ENCODE measurements around the gene SLIT3. TPM values are rescaled to one million over a fixed set of nuclear protein-coding genes. Genes with fewer than 3 reads are reported as not detected.
A peak's percentile ranks its signal among the peaks of the same experiment; 100 is the strongest.

The SLIT3 gene
- total RNA-seq, 1 donor from 2014 or later, result 31.8 TPM

DNA sequence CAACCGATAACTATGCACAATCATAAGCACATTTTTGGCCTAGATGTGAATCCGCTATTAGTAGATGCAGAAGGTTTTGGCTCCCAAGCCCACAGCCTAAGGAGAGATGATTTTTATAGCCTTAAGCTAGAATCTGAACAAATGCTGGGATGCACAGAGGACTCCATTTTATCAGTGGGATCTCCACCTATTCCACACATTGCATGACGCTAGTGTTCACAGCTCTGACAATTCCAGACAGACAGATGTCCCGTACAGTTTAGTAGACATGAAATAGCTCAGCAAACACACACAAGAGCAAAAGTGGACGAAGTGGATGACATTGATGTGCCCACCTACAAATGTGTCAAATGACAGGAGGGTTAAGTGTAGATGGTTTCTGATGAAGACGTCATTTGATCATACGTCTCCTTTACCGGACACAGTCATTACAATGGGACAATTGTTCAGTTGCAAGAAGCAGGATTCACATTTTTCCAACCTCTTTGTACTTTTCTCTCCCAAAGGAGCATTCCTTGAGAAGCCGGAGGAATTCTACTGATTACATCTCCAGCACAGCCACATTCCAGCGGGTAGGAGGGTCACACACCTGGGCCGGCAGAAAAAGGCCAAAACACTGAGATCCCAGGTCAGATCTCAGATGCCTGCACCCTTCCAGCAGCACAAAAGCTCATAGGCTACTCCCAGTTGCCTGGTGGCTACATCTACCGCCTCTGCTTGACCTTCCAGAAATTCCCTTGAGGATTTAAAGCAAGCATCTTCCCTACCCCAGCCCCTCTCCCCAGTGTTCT, 202.4 kb downstream of the SLIT3 start:
- Mint-ChIP-seq H3K9me3 (ENCODE audit: unreplicated experiment) (no peaks in the 10 kb centered on the region), H3K27ac (ENCODE audit: unreplicated experiment) (no peak overlapping the region), H3K27me3 (ENCODE audit: unreplicated experiment) (no peaks in the 10 kb centered on the region), H3K4me1 (ENCODE audit: unreplicated experiment) (peaks cover 73% of the 10 kb centered on the region), H3K36me3 (ENCODE audit: unreplicated experiment) (no peaks in the 10 kb centered on the region), H3K4me3 (ENCODE audit: unreplicated experiment) (no peak overlapping the region)
- no peak for DNase-seq (ENCODE audit: extremely low spot score, unreplicated experiment)
- TF ChIP-seq, protein P1, sequence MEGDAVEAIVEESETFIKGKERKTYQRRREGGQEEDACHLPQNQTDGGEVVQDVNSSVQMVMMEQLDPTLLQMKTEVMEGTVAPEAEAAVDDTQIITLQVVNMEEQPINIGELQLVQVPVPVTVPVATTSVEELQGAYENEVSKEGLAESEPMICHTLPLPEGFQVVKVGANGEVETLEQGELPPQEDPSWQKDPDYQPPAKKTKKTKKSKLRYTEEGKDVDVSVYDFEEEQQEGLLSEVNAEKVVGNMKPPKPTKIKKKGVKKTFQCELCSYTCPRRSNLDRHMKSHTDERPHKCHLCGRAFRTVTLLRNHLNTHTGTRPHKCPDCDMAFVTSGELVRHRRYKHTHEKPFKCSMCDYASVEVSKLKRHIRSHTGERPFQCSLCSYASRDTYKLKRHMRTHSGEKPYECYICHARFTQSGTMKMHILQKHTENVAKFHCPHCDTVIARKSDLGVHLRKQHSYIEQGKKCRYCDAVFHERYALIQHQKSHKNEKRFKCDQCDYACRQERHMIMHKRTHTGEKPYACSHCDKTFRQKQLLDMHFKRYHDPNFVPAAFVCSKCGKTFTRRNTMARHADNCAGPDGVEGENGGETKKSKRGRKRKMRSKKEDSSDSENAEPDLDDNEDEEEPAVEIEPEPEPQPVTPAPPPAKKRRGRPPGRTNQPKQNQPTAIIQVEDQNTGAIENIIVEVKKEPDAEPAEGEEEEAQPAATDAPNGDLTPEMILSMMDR (IDR thresholded peaks at IDR 0.05), result no peak

- H3K4me1 Mint-ChIP-seq (ENCODE audit: unreplicated experiment), result peaks cover 73% of the 10 kb centered on the region
- no peaks in the 10 kb centered on the region for H3K9me3 Mint-ChIP-seq (ENCODE audit: unreplicated experiment)
- TF ChIP-seq, protein P1 (IDR thresholded peaks at IDR 0.05), result peak; percentile 21
- DNase-seq (ENCODE audit: extremely low spot score, unreplicated experiment), result no peak
- peak overlapping the region; percentile 71 for H3K27ac Mint-ChIP-seq (ENCODE audit: unreplicated experiment)
- no peaks in the 10 kb centered on the region for H3K27me3 Mint-ChIP-seq (ENCODE audit: unreplicated experiment)
- no peak overlapping the region for H3K4me3 Mint-ChIP-seq (ENCODE audit: unreplicated experiment)
- H3K36me3 Mint-ChIP-seq (ENCODE audit: unreplicated experiment), result no peaks in the 10 kb centered on the region
Observed at GRCh38 chr5:169097374-169098326, 203.3 kb downstream of the SLIT3 start.

- peaks cover 2% of the 10 kb centered on the region for H3K36me3 Mint-ChIP-seq (ENCODE audit: unreplicated experiment)
- no peaks in the 10 kb centered on the region for H3K27me3 Mint-ChIP-seq (ENCODE audit: unreplicated experiment)
- H3K27ac Mint-ChIP-seq (ENCODE audit: unreplicated experiment), result peak overlapping the region; percentile 42
- H3K9me3 Mint-ChIP-seq (ENCODE audit: unreplicated experiment), result no peaks in the 10 kb centered on the region
- TF ChIP-seq, protein P1 (IDR thresholded peaks at IDR 0.05), result no peak
- DNase-seq (ENCODE audit: extremely low spot score, unreplicated experiment), result no peak
- H3K4me3 Mint-ChIP-seq (ENCODE audit: unreplicated experiment), result no peak overlapping the region
- H3K4me1 Mint-ChIP-seq (ENCODE audit: unreplicated experiment), result peaks cover 64% of the 10 kb centered on the region
Observed at GRCh38 chr5:169095976-169096375, 205.0 kb downstream of the SLIT3 start.

- TF ChIP-seq, protein P1 (IDR thresholded peaks at IDR 0.05), result no peak
- peak overlapping the region; percentile 69 for H3K27ac Mint-ChIP-seq (ENCODE audit: unreplicated experiment)
- no peak for DNase-seq (ENCODE audit: extremely low spot score, unreplicated experiment)
- peaks cover 5% of the 10 kb centered on the region for H3K9me3 Mint-ChIP-seq (ENCODE audit: unreplicated experiment)
- peaks cover 2% of the 10 kb centered on the region for H3K36me3 Mint-ChIP-seq (ENCODE audit: unreplicated experiment)
- no peaks in the 10 kb centered on the region for H3K27me3 Mint-ChIP-seq (ENCODE audit: unreplicated experiment)
- no peak overlapping the region for H3K4me3 Mint-ChIP-seq (ENCODE audit: unreplicated experiment)
- peaks cover 59% of the 10 kb centered on the region for H3K4me1 Mint-ChIP-seq (ENCODE audit: unreplicated experiment)
Observed at GRCh38 chr5:169095410-169095960, 205.5 kb downstream of the SLIT3 start.
